ENCODE measurements around the gene AGTPBP1. TPM values are rescaled to one million over a fixed set of nuclear protein-coding genes. Genes with fewer than 3 reads are reported as not detected.

The AGTPBP1 gene
- total and polyA plus RNA-seq, 2 experiments from 2014 or later, result 31.4 to 58.0 TPM

DNA sequence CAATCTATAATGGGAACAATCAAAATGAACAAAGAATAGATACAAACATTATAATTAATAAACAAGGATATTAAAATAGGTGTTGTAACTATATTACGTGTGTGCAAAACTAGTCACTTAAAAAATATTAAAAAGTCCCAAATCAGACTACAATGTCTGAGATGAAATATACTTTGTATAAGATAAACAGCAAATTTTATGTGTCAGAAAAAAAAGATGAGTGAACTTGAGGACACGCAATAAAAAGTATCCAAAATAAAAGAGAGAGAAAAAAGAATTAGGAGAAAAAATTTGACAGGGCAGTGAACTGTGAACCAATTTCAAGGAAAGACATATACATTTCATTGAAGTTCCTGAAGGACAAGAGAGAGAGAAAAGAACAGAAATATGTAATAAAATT lies 37.0 kb downstream of the AGTPBP1 start:
- Mint-ChIP-seq H3K27me3 (ENCODE audit: insufficient read depth, low read depth, poor library complexity) (no peaks in the 10 kb centered on the region), H3K36me3 (ENCODE audit: low read depth) (no peaks in the 10 kb centered on the region; the same call in 2 of the 3 replicates), H3K27ac (no peak overlapping the region), H3K9me3 (no peaks in the 10 kb centered on the region), H3K4me3 (no peak overlapping the region), H3K4me1 (no peaks in the 10 kb centered on the region)
- no peaks in the 10 kb centered on the region for H3K36me3 ChIP-seq (ENCODE audit: insufficient read depth)
- H3K4me3 ChIP-seq, result no peak overlapping the region
- H2AFZ ChIP-seq, result no peak overlapping the region
- no peak overlapping the region for H3K27ac ChIP-seq (ENCODE audit: low read depth)
- peaks cover 18% of the 10 kb centered on the region for H4K20me1 ChIP-seq (replicated peaks; ENCODE audit: insufficient read depth)
- peaks cover 58% of the 10 kb centered on the region for H3K79me2 ChIP-seq (replicated peaks; ENCODE audit: insufficient read depth)
- no peaks in the 10 kb centered on the region for H3K9me2 ChIP-seq (ENCODE audit: insufficient read depth)
- H3K4me1 ChIP-seq (ENCODE audit: insufficient read depth), result no peaks in the 10 kb centered on the region
- TF ChIP-seq ZNF114 (CRISPR knock-in tag; IDR thresholded peaks at IDR 0.05) (no peak), POLR2AphosphoS5 (IDR thresholded peaks at IDR 0.05; ENCODE audit: low read depth) (no peak), STAT1 (IDR thresholded peaks at IDR 0.05; ENCODE audit: unreplicated experiment) (no peak), JUNB (IDR thresholded peaks at IDR 0.05; ENCODE audit: unreplicated experiment) (no peak), NANOG (IDR thresholded peaks at IDR 0.05; ENCODE audit: borderline replicate concordance) (no peak), EZH2 (IDR thresholded peaks at IDR 0.05; ENCODE audit: low read depth, unreplicated experiment) (no peak)
- TF ChIP-seq, protein P1, sequence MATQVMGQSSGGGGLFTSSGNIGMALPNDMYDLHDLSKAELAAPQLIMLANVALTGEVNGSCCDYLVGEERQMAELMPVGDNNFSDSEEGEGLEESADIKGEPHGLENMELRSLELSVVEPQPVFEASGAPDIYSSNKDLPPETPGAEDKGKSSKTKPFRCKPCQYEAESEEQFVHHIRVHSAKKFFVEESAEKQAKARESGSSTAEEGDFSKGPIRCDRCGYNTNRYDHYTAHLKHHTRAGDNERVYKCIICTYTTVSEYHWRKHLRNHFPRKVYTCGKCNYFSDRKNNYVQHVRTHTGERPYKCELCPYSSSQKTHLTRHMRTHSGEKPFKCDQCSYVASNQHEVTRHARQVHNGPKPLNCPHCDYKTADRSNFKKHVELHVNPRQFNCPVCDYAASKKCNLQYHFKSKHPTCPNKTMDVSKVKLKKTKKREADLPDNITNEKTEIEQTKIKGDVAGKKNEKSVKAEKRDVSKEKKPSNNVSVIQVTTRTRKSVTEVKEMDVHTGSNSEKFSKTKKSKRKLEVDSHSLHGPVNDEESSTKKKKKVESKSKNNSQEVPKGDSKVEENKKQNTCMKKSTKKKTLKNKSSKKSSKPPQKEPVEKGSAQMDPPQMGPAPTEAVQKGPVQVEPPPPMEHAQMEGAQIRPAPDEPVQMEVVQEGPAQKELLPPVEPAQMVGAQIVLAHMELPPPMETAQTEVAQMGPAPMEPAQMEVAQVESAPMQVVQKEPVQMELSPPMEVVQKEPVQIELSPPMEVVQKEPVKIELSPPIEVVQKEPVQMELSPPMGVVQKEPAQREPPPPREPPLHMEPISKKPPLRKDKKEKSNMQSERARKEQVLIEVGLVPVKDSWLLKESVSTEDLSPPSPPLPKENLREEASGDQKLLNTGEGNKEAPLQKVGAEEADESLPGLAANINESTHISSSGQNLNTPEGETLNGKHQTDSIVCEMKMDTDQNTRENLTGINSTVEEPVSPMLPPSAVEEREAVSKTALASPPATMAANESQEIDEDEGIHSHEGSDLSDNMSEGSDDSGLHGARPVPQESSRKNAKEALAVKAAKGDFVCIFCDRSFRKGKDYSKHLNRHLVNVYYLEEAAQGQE (IDR thresholded peaks at IDR 0.05; ENCODE audit: unreplicated experiment), result no peak
- TF ChIP-seq, protein P2, sequence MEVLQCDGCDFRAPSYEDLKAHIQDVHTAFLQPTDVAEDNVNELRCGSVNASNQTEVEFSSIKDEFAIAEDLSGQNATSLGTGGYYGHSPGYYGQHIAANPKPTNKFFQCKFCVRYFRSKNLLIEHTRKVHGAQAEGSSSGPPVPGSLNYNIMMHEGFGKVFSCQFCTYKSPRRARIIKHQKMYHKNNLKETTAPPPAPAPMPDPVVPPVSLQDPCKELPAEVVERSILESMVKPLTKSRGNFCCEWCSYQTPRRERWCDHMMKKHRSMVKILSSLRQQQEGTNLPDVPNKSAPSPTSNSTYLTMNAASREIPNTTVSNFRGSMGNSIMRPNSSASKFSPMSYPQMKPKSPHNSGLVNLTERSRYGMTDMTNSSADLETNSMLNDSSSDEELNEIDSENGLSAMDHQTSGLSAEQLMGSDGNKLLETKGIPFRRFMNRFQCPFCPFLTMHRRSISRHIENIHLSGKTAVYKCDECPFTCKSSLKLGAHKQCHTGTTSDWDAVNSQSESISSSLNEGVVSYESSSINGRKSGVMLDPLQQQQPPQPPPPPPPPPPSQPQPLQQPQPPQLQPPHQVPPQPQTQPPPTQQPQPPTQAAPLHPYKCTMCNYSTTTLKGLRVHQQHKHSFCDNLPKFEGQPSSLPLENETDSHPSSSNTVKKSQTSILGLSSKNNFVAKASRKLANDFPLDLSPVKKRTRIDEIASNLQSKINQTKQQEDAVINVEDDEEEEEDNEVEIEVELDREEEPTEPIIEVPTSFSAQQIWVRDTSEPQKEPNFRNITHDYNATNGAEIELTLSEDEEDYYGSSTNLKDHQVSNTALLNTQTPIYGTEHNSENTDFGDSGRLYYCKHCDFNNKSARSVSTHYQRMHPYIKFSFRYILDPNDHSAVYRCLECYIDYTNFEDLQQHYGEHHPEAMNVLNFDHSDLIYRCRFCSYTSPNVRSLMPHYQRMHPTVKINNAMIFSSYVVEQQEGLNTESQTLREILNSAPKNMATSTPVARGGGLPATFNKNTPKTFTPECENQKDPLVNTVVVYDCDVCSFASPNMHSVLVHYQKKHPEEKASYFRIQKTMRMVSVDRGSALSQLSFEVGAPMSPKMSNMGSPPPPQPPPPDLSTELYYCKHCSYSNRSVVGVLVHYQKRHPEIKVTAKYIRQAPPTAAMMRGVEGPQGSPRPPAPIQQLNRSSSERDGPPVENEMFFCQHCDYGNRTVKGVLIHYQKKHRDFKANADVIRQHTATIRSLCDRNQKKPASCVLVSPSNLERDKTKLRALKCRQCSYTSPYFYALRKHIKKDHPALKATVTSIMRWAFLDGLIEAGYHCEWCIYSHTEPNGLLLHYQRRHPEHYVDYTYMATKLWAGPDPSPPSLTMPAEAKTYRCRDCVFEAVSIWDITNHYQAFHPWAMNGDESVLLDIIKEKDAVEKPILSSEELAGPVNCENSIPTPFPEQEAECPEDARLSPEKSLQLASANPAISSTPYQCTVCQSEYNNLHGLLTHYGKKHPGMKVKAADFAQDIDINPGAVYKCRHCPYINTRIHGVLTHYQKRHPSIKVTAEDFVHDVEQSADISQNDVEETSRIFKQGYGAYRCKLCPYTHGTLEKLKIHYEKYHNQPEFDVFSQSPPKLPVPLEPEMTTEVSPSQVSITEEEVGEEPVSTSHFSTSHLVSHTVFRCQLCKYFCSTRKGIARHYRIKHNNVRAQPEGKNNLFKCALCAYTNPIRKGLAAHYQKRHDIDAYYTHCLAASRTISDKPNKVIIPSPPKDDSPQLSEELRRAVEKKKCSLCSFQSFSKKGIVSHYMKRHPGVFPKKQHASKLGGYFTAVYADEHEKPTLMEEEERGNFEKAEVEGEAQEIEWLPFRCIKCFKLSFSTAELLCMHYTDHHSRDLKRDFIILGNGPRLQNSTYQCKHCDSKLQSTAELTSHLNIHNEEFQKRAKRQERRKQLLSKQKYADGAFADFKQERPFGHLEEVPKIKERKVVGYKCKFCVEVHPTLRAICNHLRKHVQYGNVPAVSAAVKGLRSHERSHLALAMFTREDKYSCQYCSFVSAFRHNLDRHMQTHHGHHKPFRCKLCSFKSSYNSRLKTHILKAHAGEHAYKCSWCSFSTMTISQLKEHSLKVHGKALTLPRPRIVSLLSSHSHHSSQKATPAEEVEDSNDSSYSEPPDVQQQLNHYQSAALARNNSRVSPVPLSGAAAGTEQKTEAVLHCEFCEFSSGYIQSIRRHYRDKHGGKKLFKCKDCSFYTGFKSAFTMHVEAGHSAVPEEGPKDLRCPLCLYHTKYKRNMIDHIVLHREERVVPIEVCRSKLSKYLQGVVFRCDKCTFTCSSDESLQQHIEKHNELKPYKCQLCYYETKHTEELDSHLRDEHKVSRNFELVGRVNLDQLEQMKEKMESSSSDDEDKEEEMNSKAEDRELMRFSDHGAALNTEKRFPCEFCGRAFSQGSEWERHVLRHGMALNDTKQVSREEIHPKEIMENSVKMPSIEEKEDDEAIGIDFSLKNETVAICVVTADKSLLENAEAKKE (CRISPR knock-in tag; IDR thresholded peaks at IDR 0.05), result no peak
- TF ChIP-seq, protein P3, sequence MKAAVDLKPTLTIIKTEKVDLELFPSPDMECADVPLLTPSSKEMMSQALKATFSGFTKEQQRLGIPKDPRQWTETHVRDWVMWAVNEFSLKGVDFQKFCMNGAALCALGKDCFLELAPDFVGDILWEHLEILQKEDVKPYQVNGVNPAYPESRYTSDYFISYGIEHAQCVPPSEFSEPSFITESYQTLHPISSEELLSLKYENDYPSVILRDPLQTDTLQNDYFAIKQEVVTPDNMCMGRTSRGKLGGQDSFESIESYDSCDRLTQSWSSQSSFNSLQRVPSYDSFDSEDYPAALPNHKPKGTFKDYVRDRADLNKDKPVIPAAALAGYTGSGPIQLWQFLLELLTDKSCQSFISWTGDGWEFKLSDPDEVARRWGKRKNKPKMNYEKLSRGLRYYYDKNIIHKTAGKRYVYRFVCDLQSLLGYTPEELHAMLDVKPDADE (IDR thresholded peaks at IDR 0.05), result no peak
- H3K27me3 ChIP-seq (ENCODE audit: insufficient read depth), result no peaks in the 10 kb centered on the region
- H3K4me2 ChIP-seq, result no peak overlapping the region
- ATAC-seq (no peak), DNase-seq (ENCODE audit: low spot score) (no peak)
- no peaks in the 10 kb centered on the region for H3F3A ChIP-seq (replicated peaks; ENCODE audit: low read depth)
